Left ventricle myocardium inferior (tissue), 1 donor: ENCODE data around the gene INTS4. TPM values are rescaled to one million over a fixed set of nuclear protein-coding genes. Genes with fewer than 3 reads are reported as not detected.
"Not testable (repeated sequence)": the region's sequence is repeated elsewhere in the genome, so short reads cannot be mapped to it uniquely, and the experiment has no call there.

Source experiments
- DNase-seq: peaks from one replicate; pipeline ENCODE4 v3.0.0-alpha.2; 2020
- H3K27ac ChIP-seq: fragments of 200-600 bp; replicated peaks from 2 replicates; pipeline ENCODE4 v1.8.0; 2021
- H3K27me3 ChIP-seq: fragments of 200-600 bp; 2 replicates; pipeline ENCODE4 v1.8.0; 2021; ENCODE audit warnings: low read depth
- H3K36me3 ChIP-seq: fragments of 200-600 bp; 2 replicates; pipeline ENCODE4 v1.8.0; 2021
- H3K4me1 ChIP-seq: fragments of 200-600 bp; 2 replicates; pipeline ENCODE4 v1.8.0; 2021
- H3K4me3 ChIP-seq: fragments of 200-600 bp; 2 replicates; pipeline ENCODE4 v1.8.0; 2021; ENCODE audit warnings: mild to moderate bottlenecking, moderate library complexity
- H3K9me3 ChIP-seq: fragments of 200-600 bp; replicated peaks from 2 replicates; pipeline ENCODE4 v1.8.0; 2021
- CTCF ChIP-seq: fragments of 200-600 bp; IDR thresholded peaks from 2 replicates; pipeline ENCODE4 v1.8.0; 2021; ENCODE audit warnings: antibody characterized with exemption, mild to moderate bottlenecking, borderline replicate concordance
- intact Hi-C: fragments of 100-400 bp; cut with micrococcal nuclease; formaldehyde crosslinking; loops from one replicate; pipeline ENCODE4 v1.11.0; 2022
- total RNA-seq: library from RNA; stranded (reverse); fragmentation: NEBNext Ultra II Directional; extraction: Animal tissue kit (Norgen Biotek cat#: 25700); gene quantifications from one replicate; pipeline ENCODE4 v1.2.1, GENCODE V29; 2021
- donor health status: DM: no; HTN: yes; CAD: no; lungs with severe emphysema.

INTS4 gene
- total RNA-seq, 1 donor from 2014 or later, result 15.4 TPM

GRCh38 chr11:77917713-77918112 is 76.8 kb downstream of the INTS4 start:
- intact Hi-C loops, DNase-seq, H3K27ac ChIP-seq, H3K9me3 ChIP-seq, H3K4me3 ChIP-seq, H3K27me3 ChIP-seq: not testable (repeated sequence)
- peaks cover 13% of the 10 kb centered on the region for H3K4me1 ChIP-seq
- H3K36me3 ChIP-seq, result peaks cover 30% of the 10 kb centered on the region

GRCh38 chr11:77914307-77914791 is 80.1 kb downstream of the INTS4 start:
- H3K27me3 ChIP-seq, intact Hi-C loops, DNase-seq, H3K27ac ChIP-seq, H3K4me3 ChIP-seq, H3K9me3 ChIP-seq: not testable (repeated sequence)
- H3K36me3 ChIP-seq, result peaks cover 20% of the 10 kb centered on the region
- H3K4me1 ChIP-seq, result peaks cover 13% of the 10 kb centered on the region

GRCh38 chr11:77913608-77914306 is 80.7 kb downstream of the INTS4 start:
- H3K4me3 ChIP-seq, DNase-seq, H3K27me3 ChIP-seq, H3K9me3 ChIP-seq, intact Hi-C loops, H3K27ac ChIP-seq: not testable (repeated sequence)
- peaks cover 13% of the 10 kb centered on the region for H3K4me1 ChIP-seq
- H3K36me3 ChIP-seq, result peaks cover 15% of the 10 kb centered on the region

- H3K36me3 ChIP-seq, H3K9me3 ChIP-seq, H3K27me3 ChIP-seq, H3K4me3 ChIP-seq, intact Hi-C loops, H3K27ac ChIP-seq, DNase-seq: not testable (repeated sequence)
- peaks cover 13% of the 10 kb centered on the region for H3K4me1 ChIP-seq
These were observed 83.6 kb downstream of the INTS4 start for GRCh38 chr11:77910828-77911227.

- no peaks in the 10 kb centered on the region for H3K27me3 ChIP-seq
- H3K36me3 ChIP-seq, result peaks cover 20% of the 10 kb centered on the region
- H3K4me3 ChIP-seq, result no peak overlapping the region
- H3K27ac ChIP-seq, result no peak overlapping the region
- no peak for DNase-seq
- peaks cover 4% of the 10 kb centered on the region for H3K4me1 ChIP-seq
- no peak for TF ChIP-seq CTCF
- H3K9me3 ChIP-seq, result no peaks in the 10 kb centered on the region
- intact Hi-C loops, result no loop called here
These were observed 85.2 kb downstream of the INTS4 start for GRCh38 chr11:77909277-77909676.

GRCh38 chr11:77908835-77909234 is 85.6 kb downstream of the INTS4 start:
- no peak for DNase-seq
- no peaks in the 10 kb centered on the region for H3K9me3 ChIP-seq
- intact Hi-C loops, result no loop called here
- peaks cover 23% of the 10 kb centered on the region for H3K36me3 ChIP-seq
- no peaks in the 10 kb centered on the region for H3K4me1 ChIP-seq
- no peak overlapping the region for H3K27ac ChIP-seq
- no peak for TF ChIP-seq CTCF
- no peak overlapping the region for H3K4me3 ChIP-seq
- H3K27me3 ChIP-seq, result no peaks in the 10 kb centered on the region

- H3K4me3 ChIP-seq, H3K27ac ChIP-seq, H3K27me3 ChIP-seq, DNase-seq, H3K4me1 ChIP-seq, H3K9me3 ChIP-seq, intact Hi-C loops: not testable (repeated sequence)
- peaks cover 42% of the 10 kb centered on the region for H3K36me3 ChIP-seq
These were observed 99.5 kb downstream of the INTS4 start for GRCh38 chr11:77894949-77895348.

- H3K27ac ChIP-seq, DNase-seq, intact Hi-C loops, H3K4me3 ChIP-seq, H3K4me1 ChIP-seq, H3K9me3 ChIP-seq, H3K27me3 ChIP-seq: not testable (repeated sequence)
- peaks cover 38% of the 10 kb centered on the region for H3K36me3 ChIP-seq
These were observed 102.8 kb downstream of the INTS4 start for GRCh38 chr11:77891703-77892102.

GRCh38 chr11:77891256-77891655 is 103.2 kb downstream of the INTS4 start:
- H3K36me3 ChIP-seq, result peaks cover 41% of the 10 kb centered on the region
- intact Hi-C loops, H3K27ac ChIP-seq, DNase-seq, H3K9me3 ChIP-seq, H3K27me3 ChIP-seq, H3K4me3 ChIP-seq, H3K4me1 ChIP-seq: not testable (repeated sequence)

- intact Hi-C loops, DNase-seq: not testable (repeated sequence)
- H3K36me3 ChIP-seq, result peaks cover 47% of the 10 kb centered on the region
These were observed 103.8 kb downstream of the INTS4 start for GRCh38 chr11:77890619-77891056.

GRCh38 chr11:77890100-77890614 is 104.3 kb downstream of the INTS4 start:
- DNase-seq, H3K4me3 ChIP-seq, H3K4me1 ChIP-seq, H3K9me3 ChIP-seq, intact Hi-C loops, H3K27me3 ChIP-seq, H3K27ac ChIP-seq: not testable (repeated sequence)
- H3K36me3 ChIP-seq, result peaks cover 52% of the 10 kb centered on the region

More at GRCh38 chr11:77890619-77891056, 103.8 kb downstream of the INTS4 start:
- not testable (repeated sequence) for H3K4me1 ChIP-seq, H3K9me3 ChIP-seq, H3K27ac ChIP-seq, H3K4me3 ChIP-seq, H3K27me3 ChIP-seq

GRCh38 chr11:77889045-77889444 is 105.4 kb downstream of the INTS4 start:
- H3K4me3 ChIP-seq, H3K27me3 ChIP-seq, H3K4me1 ChIP-seq, H3K9me3 ChIP-seq, intact Hi-C loops, H3K27ac ChIP-seq, DNase-seq: not testable (repeated sequence)
- H3K36me3 ChIP-seq, result peaks cover 60% of the 10 kb centered on the region
